GM23338 (cell line): ENCODE results near the gene KIAA0040. TPM values are rescaled to one million over a fixed set of nuclear protein-coding genes. Genes with fewer than 3 reads are reported as not detected.

Experiments used
- ATAC-seq: fragments of 200-7000 bp; cut with Tn5 transposase; 3 replicates; pipeline ENCODE4 v1.9.1; 2020
- DNase-seq: peaks from one replicate; pipeline ENCODE4 v3.0.0-alpha.2; 2015; ENCODE audit warnings: low spot score
- H2AFZ ChIP-seq: fragments of 200-600 bp; sonication (generic); 2 replicates; pipeline ENCODE4 v1.8.0; 2016; ENCODE audit warnings: antibody characterized with exemption, mild to moderate bottlenecking, moderate library complexity
- H3F3A ChIP-seq: fragments of 200-600 bp; sonication (generic); replicated peaks from 2 replicates; pipeline ENCODE4 v1.8.0; 2017; ENCODE audit warnings: antibody characterized with exemption, mixed run types, low read depth
- H3K27ac ChIP-seq: fragments of 200-600 bp; sonication (generic); 2 replicates; pipeline ENCODE4 v1.6.1; 2016; ENCODE audit warnings: low read depth
- H3K27me3 ChIP-seq: fragments of 200-600 bp; sonication (generic); 2 replicates; pipeline ENCODE4 v1.8.0; 2016; ENCODE audit warnings: mild to moderate bottlenecking, mixed run types, moderate library complexity; ENCODE audit not compliant: insufficient read depth
- H3K36me3 ChIP-seq: fragments of 200-600 bp; sonication (generic); 2 replicates; pipeline ENCODE4 v1.8.0; 2016; ENCODE audit warnings: mild to moderate bottlenecking; ENCODE audit not compliant: insufficient read depth
- H3K4me1 ChIP-seq: fragments of 200-600 bp; sonication (generic); 2 replicates; pipeline ENCODE4 v1.8.0; 2016; ENCODE audit warnings: mild to moderate bottlenecking, moderate library complexity; ENCODE audit not compliant: insufficient read depth
- H3K4me2 ChIP-seq: fragments of 200-600 bp; sonication (generic); 2 replicates; pipeline ENCODE4 v1.7.1; 2017; ENCODE audit warnings: mixed run types
- H3K4me3 ChIP-seq: fragments of 200-600 bp; sonication (generic); 2 replicates; pipeline ENCODE4 v1.6.1; 2016; ENCODE audit warnings: mixed run types
- H3K79me2 ChIP-seq: fragments of 200-600 bp; sonication (generic); replicated peaks from 2 replicates; pipeline ENCODE4 v1.8.0; 2017; ENCODE audit warnings: mild to moderate bottlenecking; ENCODE audit not compliant: insufficient read depth
- H3K9me2 ChIP-seq: fragments of 200-600 bp; sonication (generic); 2 replicates; pipeline ENCODE4 v1.8.0; 2017; ENCODE audit not compliant: insufficient read depth
- H4K20me1 ChIP-seq: fragments of 200-600 bp; sonication (generic); replicated peaks from 2 replicates; pipeline ENCODE4 v1.8.0; 2017; ENCODE audit warnings: mild to moderate bottlenecking; ENCODE audit not compliant: insufficient read depth
- H3K27ac Mint-ChIP-seq: 2 replicates; pipeline ENCODE4 v1.8.0; 2020; ENCODE audit warnings: inconsistent platforms, mild to moderate bottlenecking, moderate library complexity, mixed read lengths
- H3K27me3 Mint-ChIP-seq: 3 replicates; pipeline ENCODE4 v1.8.0; 2022; ENCODE audit warnings: low read depth, mild to moderate bottlenecking, moderate library complexity, mixed read lengths, inconsistent platforms; ENCODE audit not compliant: insufficient read depth, poor library complexity
- H3K36me3 Mint-ChIP-seq: 3 replicates; pipeline ENCODE4 v1.8.0; 2021; ENCODE audit warnings: low read depth, mild to moderate bottlenecking, inconsistent platforms, moderate library complexity, mixed read lengths
- H3K4me1 Mint-ChIP-seq: 3 replicates; pipeline ENCODE4 v1.8.0; 2020; ENCODE audit warnings: mild to moderate bottlenecking, inconsistent platforms, mixed read lengths
- H3K4me3 Mint-ChIP-seq: 3 replicates; pipeline ENCODE4 v1.8.0; 2021; ENCODE audit warnings: moderate library complexity, mild to moderate bottlenecking, inconsistent platforms, mixed read lengths
- H3K9me3 Mint-ChIP-seq: 3 replicates; pipeline ENCODE4 v1.8.0; 2020; ENCODE audit warnings: moderate library complexity, mild to moderate bottlenecking, inconsistent platforms, mixed read lengths
- EZH2 ChIP-seq: fragments of 200-600 bp; sonication (generic); IDR thresholded peaks from one replicate; pipeline ENCODE4 v1.8.0; 2017; ENCODE audit warnings: antibody characterized with exemption, mild to moderate bottlenecking, low read depth; ENCODE audit not compliant: unreplicated experiment
- EZH2phosphoT487 ChIP-seq: fragments of 200-600 bp; sonication (generic); IDR thresholded peaks from one replicate; pipeline ENCODE4 v1.8.1; 2018; ENCODE audit warnings: antibody characterized with exemption; ENCODE audit not compliant: unreplicated experiment
- JUNB ChIP-seq: IDR thresholded peaks from one replicate; pipeline ENCODE4 v1.6.1; 2016; ENCODE audit warnings: antibody characterized with exemption; ENCODE audit not compliant: unreplicated experiment
- POLR2AphosphoS5 ChIP-seq: IDR thresholded peaks from 2 replicates; pipeline ENCODE4 v1.6.1; 2016; ENCODE audit warnings: antibody characterized with exemption, low read depth
- STAT1 ChIP-seq: IDR thresholded peaks from one replicate; pipeline ENCODE4 v1.6.1; 2016; ENCODE audit warnings: antibody characterized with exemption; ENCODE audit not compliant: unreplicated experiment
- ZNF114 ChIP-seq: fragments of 250-450 bp; sonication (Bioruptor Pico); IDR thresholded peaks from 2 replicates; pipeline ENCODE4 v1.5.0; 2020; ENCODE audit warnings: mild to moderate bottlenecking, moderate library complexity
- ZNF331 ChIP-seq: fragments of 250-450 bp; sonication (Bioruptor Pico); IDR thresholded peaks from 2 replicates; pipeline ENCODE4 v1.5.0; 2020; ENCODE audit warnings: low read depth, mild to moderate bottlenecking, moderate library complexity
- ZNF462 ChIP-seq: fragments of 250-450 bp; sonication (Bioruptor Pico); IDR thresholded peaks from 2 replicates; pipeline ENCODE4 v1.5.0; 2020; ENCODE audit warnings: mild to moderate bottlenecking, moderate library complexity
- polyA plus RNA-seq: library from polyadenylated mRNA; unstranded; fragments of >200 nt; fragmentation: Nextera tagmentation; extraction: Ambion mirVana; gene quantifications from 2 replicates; pipeline ENCODE4 v1.2.1, GENCODE V29; 2016
- total RNA-seq: library from RNA; depleted of rRNA; stranded (reverse); fragments of >200 nt; shearing (Covaris generic); gene quantifications from 2 replicates; pipeline ENCODE4 v1.2.3, GENCODE V29; 2014
- TF ChIP-seq, protein P1 (sequence below), 2 experiments: fragments of 200-600 bp in 1 of 2; sonication (generic) in 1 of 2; conservative IDR thresholded peaks; 2 replicates each; pipeline versions ENCODE4 v1.5.1 to v1.6.1; 2016 to 2017; ENCODE audit warnings: antibody characterized with exemption in 2 of 2, low read depth in 2 of 2, mild to moderate bottlenecking in 2 of 2, moderate library complexity in 1 of 2

The KIAA0040 gene
- total and polyA plus RNA-seq, 2 experiments from 2014 or later = 7.0 to 11.9 TPM

DNA sequence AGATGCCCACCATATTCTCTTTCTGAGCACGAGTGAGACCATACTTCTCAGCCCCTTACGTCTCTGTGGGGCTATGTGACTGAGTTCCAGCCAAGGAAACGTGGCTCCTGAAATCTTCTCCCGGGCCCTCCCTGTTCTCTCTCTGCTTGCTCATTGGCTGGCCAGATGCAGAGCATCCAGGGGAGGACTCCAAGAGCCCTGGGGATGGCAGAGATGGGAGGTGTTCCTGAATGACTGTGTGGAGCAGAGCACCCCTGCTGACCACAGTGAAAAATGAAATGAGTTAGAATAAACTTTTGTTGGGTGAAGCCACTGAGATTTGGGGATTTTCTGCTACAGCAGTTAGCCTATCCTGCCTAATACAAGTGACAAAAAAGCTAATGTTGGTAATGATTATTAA, 23.8 kb downstream of the KIAA0040 start:
- Histone ChIP-seq H3K4me1 (no peaks in the 10 kb centered on the region), H3K79me2 (no peaks in the 10 kb centered on the region), H4K20me1 (no peaks in the 10 kb centered on the region), H3K4me2 (no peak overlapping the region), H3K27me3 (no peaks in the 10 kb centered on the region), H3K27ac (no peak overlapping the region), H3F3A (no peaks in the 10 kb centered on the region), H2AFZ (no peak overlapping the region), H3K36me3 (0 out of 2 replicates have a peak, but pooled peaks cover 4% of the 10 kb centered on the region), H3K9me2 (no peaks in the 10 kb centered on the region), H3K4me3 (no peak overlapping the region)
- H3K27ac Mint-ChIP-seq = no peak overlapping the region
- no peak for TF ChIP-seq ZNF462 (CRISPR knock-in tag)
- no peak for TF ChIP-seq JUNB
- TF ChIP-seq POLR2AphosphoS5 = no peak
- H3K9me3 Mint-ChIP-seq = no peaks in the 10 kb centered on the region
- peaks cover 2% of the 10 kb centered on the region for H3K27me3 Mint-ChIP-seq
- DNase-seq (no peak), ATAC-seq (peak; percentile 32; the same call in 1 of the 3 replicates)
- peaks cover 8% of the 10 kb centered on the region for H3K36me3 Mint-ChIP-seq
- H3K4me3 Mint-ChIP-seq = no peak overlapping the region
- H3K4me1 Mint-ChIP-seq = no peaks in the 10 kb centered on the region; the same call in 2 of the 3 replicates

GRCh38 chr1:175167861-175168260, 24.7 kb downstream of the KIAA0040 start:
- Histone ChIP-seq H3K79me2 (no peaks in the 10 kb centered on the region), H3F3A (no peaks in the 10 kb centered on the region), H3K27ac (no peak overlapping the region), H2AFZ (no peak overlapping the region), H3K27me3 (no peaks in the 10 kb centered on the region), H3K4me1 (no peaks in the 10 kb centered on the region), H3K4me3 (no peak overlapping the region), H4K20me1 (no peaks in the 10 kb centered on the region), H3K9me2 (no peaks in the 10 kb centered on the region), H3K36me3 (0 out of 2 replicates have a peak, but pooled peaks cover 4% of the 10 kb centered on the region), H3K4me2 (no peak overlapping the region)
- peaks cover 8% of the 10 kb centered on the region for H3K36me3 Mint-ChIP-seq
- no peaks in the 10 kb centered on the region for H3K9me3 Mint-ChIP-seq
- no peak overlapping the region for H3K27ac Mint-ChIP-seq
- DNase-seq (no peak), ATAC-seq (no peak)
- H3K4me3 Mint-ChIP-seq = no peak overlapping the region
- H3K4me1 Mint-ChIP-seq = no peaks in the 10 kb centered on the region; the same call in 2 of the 3 replicates
- H3K27me3 Mint-ChIP-seq = peaks cover 2% of the 10 kb centered on the region
- no peak for TF ChIP-seq EZH2phosphoT487
- TF ChIP-seq JUNB = no peak
- TF ChIP-seq STAT1 = no peak
- TF ChIP-seq ZNF331 = no peak
- TF ChIP-seq, protein P1, sequence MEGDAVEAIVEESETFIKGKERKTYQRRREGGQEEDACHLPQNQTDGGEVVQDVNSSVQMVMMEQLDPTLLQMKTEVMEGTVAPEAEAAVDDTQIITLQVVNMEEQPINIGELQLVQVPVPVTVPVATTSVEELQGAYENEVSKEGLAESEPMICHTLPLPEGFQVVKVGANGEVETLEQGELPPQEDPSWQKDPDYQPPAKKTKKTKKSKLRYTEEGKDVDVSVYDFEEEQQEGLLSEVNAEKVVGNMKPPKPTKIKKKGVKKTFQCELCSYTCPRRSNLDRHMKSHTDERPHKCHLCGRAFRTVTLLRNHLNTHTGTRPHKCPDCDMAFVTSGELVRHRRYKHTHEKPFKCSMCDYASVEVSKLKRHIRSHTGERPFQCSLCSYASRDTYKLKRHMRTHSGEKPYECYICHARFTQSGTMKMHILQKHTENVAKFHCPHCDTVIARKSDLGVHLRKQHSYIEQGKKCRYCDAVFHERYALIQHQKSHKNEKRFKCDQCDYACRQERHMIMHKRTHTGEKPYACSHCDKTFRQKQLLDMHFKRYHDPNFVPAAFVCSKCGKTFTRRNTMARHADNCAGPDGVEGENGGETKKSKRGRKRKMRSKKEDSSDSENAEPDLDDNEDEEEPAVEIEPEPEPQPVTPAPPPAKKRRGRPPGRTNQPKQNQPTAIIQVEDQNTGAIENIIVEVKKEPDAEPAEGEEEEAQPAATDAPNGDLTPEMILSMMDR (conservative IDR thresholded peaks at IDR 0.05; ENCODE audit: low read depth in 2 of 2) = no peak
- TF ChIP-seq ZNF114 = no peak
- TF ChIP-seq EZH2 = no peak
